Measurements from ENCODE around the gene RAB22A.

- no peak for TF ChIP-seq POLR2AphosphoS5 (IDR thresholded peaks at IDR 0.05; ENCODE audit: low read depth, low read length)
- TF ChIP-seq, protein P1, sequence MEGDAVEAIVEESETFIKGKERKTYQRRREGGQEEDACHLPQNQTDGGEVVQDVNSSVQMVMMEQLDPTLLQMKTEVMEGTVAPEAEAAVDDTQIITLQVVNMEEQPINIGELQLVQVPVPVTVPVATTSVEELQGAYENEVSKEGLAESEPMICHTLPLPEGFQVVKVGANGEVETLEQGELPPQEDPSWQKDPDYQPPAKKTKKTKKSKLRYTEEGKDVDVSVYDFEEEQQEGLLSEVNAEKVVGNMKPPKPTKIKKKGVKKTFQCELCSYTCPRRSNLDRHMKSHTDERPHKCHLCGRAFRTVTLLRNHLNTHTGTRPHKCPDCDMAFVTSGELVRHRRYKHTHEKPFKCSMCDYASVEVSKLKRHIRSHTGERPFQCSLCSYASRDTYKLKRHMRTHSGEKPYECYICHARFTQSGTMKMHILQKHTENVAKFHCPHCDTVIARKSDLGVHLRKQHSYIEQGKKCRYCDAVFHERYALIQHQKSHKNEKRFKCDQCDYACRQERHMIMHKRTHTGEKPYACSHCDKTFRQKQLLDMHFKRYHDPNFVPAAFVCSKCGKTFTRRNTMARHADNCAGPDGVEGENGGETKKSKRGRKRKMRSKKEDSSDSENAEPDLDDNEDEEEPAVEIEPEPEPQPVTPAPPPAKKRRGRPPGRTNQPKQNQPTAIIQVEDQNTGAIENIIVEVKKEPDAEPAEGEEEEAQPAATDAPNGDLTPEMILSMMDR (IDR thresholded peaks at IDR 0.05 in 2 of 3, conservative IDR thresholded peaks at IDR 0.05 in 1 of 3; ENCODE audit: borderline replicate concordance in 1 of 3, insufficient read depth in 1 of 3, low read depth in 2 of 3, low read length in 2 of 3): no peak
- TF ChIP-seq EZH2 (IDR thresholded peaks at IDR 0.05): no peak
- no peak for TF ChIP-seq SIN3A (IDR thresholded peaks at IDR 0.05; ENCODE audit: low read depth)
- TF ChIP-seq ZBTB33 (IDR thresholded peaks at IDR 0.05; ENCODE audit: extremely low read depth, insufficient replicate concordance, low read length): no peak
- TF ChIP-seq ELF1 (IDR thresholded peaks at IDR 0.05; ENCODE audit: borderline replicate concordance, low read depth): no peak
- no peak for TF ChIP-seq JUND (IDR thresholded peaks at IDR 0.05)
- no peak for TF ChIP-seq CEBPB (IDR thresholded peaks at IDR 0.05; ENCODE audit: low read depth)
- no peak for TF ChIP-seq POLR2A (IDR thresholded peaks at IDR 0.05; ENCODE audit: borderline replicate concordance, extremely low read depth, insufficient read depth, insufficient read length)
- TF ChIP-seq, protein P2, sequence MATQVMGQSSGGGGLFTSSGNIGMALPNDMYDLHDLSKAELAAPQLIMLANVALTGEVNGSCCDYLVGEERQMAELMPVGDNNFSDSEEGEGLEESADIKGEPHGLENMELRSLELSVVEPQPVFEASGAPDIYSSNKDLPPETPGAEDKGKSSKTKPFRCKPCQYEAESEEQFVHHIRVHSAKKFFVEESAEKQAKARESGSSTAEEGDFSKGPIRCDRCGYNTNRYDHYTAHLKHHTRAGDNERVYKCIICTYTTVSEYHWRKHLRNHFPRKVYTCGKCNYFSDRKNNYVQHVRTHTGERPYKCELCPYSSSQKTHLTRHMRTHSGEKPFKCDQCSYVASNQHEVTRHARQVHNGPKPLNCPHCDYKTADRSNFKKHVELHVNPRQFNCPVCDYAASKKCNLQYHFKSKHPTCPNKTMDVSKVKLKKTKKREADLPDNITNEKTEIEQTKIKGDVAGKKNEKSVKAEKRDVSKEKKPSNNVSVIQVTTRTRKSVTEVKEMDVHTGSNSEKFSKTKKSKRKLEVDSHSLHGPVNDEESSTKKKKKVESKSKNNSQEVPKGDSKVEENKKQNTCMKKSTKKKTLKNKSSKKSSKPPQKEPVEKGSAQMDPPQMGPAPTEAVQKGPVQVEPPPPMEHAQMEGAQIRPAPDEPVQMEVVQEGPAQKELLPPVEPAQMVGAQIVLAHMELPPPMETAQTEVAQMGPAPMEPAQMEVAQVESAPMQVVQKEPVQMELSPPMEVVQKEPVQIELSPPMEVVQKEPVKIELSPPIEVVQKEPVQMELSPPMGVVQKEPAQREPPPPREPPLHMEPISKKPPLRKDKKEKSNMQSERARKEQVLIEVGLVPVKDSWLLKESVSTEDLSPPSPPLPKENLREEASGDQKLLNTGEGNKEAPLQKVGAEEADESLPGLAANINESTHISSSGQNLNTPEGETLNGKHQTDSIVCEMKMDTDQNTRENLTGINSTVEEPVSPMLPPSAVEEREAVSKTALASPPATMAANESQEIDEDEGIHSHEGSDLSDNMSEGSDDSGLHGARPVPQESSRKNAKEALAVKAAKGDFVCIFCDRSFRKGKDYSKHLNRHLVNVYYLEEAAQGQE (IDR thresholded peaks at IDR 0.05; ENCODE audit: low read depth): no peak
- no peak for TF ChIP-seq EZH2phosphoT487 (IDR thresholded peaks at IDR 0.05; ENCODE audit: borderline replicate concordance)
Observed at GRCh38 chr20:58375759-58376352, 66.3 kb downstream of the RAB22A start.

Data from HCT116 (cell line).